OCI-LY3 (cell line): ENCODE measurements around the gene KRT84.
A peak's percentile ranks its signal among the peaks of the same experiment; 100 is the strongest.

ENCODE experiments used
- H2AFZ ChIP-seq: fragments of 200-600, 300-600 bp; shearing (Covaris generic); 2 replicates; pipeline ENCODE4 v1.6.0; 2014; ENCODE audit warnings: antibody characterized with exemption, low read depth, low read length
- H3K27ac ChIP-seq: fragments of 200-600, 300-600 bp; sonication (generic); 2 replicates; pipeline ENCODE4 v1.5.1; 2014; ENCODE audit warnings: mild to moderate bottlenecking, low read length, moderate library complexity, mixed read lengths
- H3K27me3 ChIP-seq: fragments of 200-600, 300-600 bp; sonication (generic); 2 replicates; pipeline ENCODE4 v1.6.1; 2014; ENCODE audit warnings: low read depth, low read length, mixed read lengths
- H3K36me3 ChIP-seq: fragments of 200-600, 300-600 bp; sonication (generic); replicated peaks from 2 replicates; pipeline ENCODE3; 2014; ENCODE audit warnings: low read depth, low read length, mixed read lengths
- H3K4me1 ChIP-seq: fragments of 300-600, 200-600 bp; sonication (generic); 2 replicates; pipeline ENCODE4 v1.6.1; 2014; ENCODE audit warnings: low read length, mixed read lengths
- H3K4me2 ChIP-seq: fragments of 200-600, 300-600 bp; sonication (generic); 2 replicates; pipeline ENCODE4 v1.6.1; 2014; ENCODE audit warnings: low read length, mixed read lengths
- H3K4me3 ChIP-seq: fragments of 300-600, 200-600 bp; sonication (generic); 2 replicates; pipeline ENCODE4 v1.5.1; 2014; ENCODE audit warnings: antibody characterized with exemption, mild to moderate bottlenecking, low read length, moderate library complexity
- H3K79me2 ChIP-seq: fragments of 300-600, 200-600 bp; shearing (Covaris generic); 2 replicates; pipeline ENCODE4 v1.6.1; 2014; ENCODE audit warnings: mild to moderate bottlenecking, low read length, mixed read lengths
- H3K9ac ChIP-seq: fragments of 300-600, 200-600 bp; shearing (Covaris generic); 2 replicates; pipeline ENCODE4 v1.6.0; 2014; ENCODE audit warnings: mild to moderate bottlenecking, low read length, moderate library complexity
- H3K9me3 ChIP-seq: fragments of 200-600, 300-600 bp; shearing (Covaris generic); 2 replicates; pipeline ENCODE4 v1.6.1; 2014; ENCODE audit warnings: low read length, mixed read lengths; ENCODE audit not compliant: insufficient read depth
- H4K20me1 ChIP-seq: fragments of 200-600, 300-600 bp; sonication (generic); 2 replicates; pipeline ENCODE4 v1.6.1; 2016; ENCODE audit warnings: low read length, mixed read lengths; ENCODE audit not compliant: insufficient read depth
- CTCF ChIP-seq: fragments of 200-600, 300-600 bp; sonication (generic); IDR thresholded peaks from 2 replicates; pipeline ENCODE4 v1.5.1; 2014; ENCODE audit warnings: antibody characterized with exemption, low read length, low read depth
- EZH2phosphoT487 ChIP-seq: fragments of 200-600 bp; shearing (Covaris generic); IDR thresholded peaks from 2 replicates; pipeline ENCODE4 v1.6.1; 2018; ENCODE audit warnings: antibody characterized with exemption, mixed run types, low read depth

KRT84 gene

GRCh38 chr12:52372216-52373154, 13.0 kb downstream of the KRT84 start:
- no peak for TF ChIP-seq EZH2phosphoT487
- TF ChIP-seq CTCF: peak; percentile 72
- H2AFZ ChIP-seq: no peak overlapping the region
- no peaks in the 10 kb centered on the region for H4K20me1 ChIP-seq
- H3K4me1 ChIP-seq: no peaks in the 10 kb centered on the region
- H3K27ac ChIP-seq: no peak overlapping the region
- no peaks in the 10 kb centered on the region for H3K36me3 ChIP-seq
- peaks cover 39% of the 10 kb centered on the region for H3K27me3 ChIP-seq
- no peak overlapping the region for H3K4me3 ChIP-seq
- no peaks in the 10 kb centered on the region for H3K9me3 ChIP-seq
- H3K9ac ChIP-seq: no peak overlapping the region
- no peak overlapping the region for H3K4me2 ChIP-seq
- no peaks in the 10 kb centered on the region for H3K79me2 ChIP-seq

GRCh38 chr12:52371716-52372115, 13.7 kb downstream of the KRT84 start:
- H3K27me3 ChIP-seq: peaks cover 40% of the 10 kb centered on the region

GRCh38 chr12:52370926-52371608, 14.4 kb downstream of the KRT84 start:
- Histone ChIP-seq H3K79me2 (no peaks in the 10 kb centered on the region), H2AFZ (no peak overlapping the region), H3K27ac (no peak overlapping the region), H3K4me2 (no peak overlapping the region), H3K27me3 (peaks cover 40% of the 10 kb centered on the region), H3K36me3 (no peaks in the 10 kb centered on the region), H4K20me1 (no peaks in the 10 kb centered on the region), H3K4me3 (no peak overlapping the region), H3K9me3 (no peaks in the 10 kb centered on the region), H3K4me1 (no peaks in the 10 kb centered on the region), H3K9ac (no peak overlapping the region)
- TF ChIP-seq CTCF (no peak), EZH2phosphoT487 (no peak)

More at GRCh38 chr12:52371716-52372115, 13.7 kb downstream of the KRT84 start:
- no peaks in the 10 kb centered on the region for H3K9me3 ChIP-seq
- H3K4me1 ChIP-seq: no peaks in the 10 kb centered on the region
- no peak overlapping the region for H2AFZ ChIP-seq
- no peak overlapping the region for H3K9ac ChIP-seq
- H3K4me3 ChIP-seq: no peak overlapping the region
- H4K20me1 ChIP-seq: no peaks in the 10 kb centered on the region
- no peak overlapping the region for H3K4me2 ChIP-seq
- H3K79me2 ChIP-seq: no peaks in the 10 kb centered on the region
- H3K27ac ChIP-seq: no peak overlapping the region
- TF ChIP-seq CTCF (no peak), EZH2phosphoT487 (no peak)
- H3K36me3 ChIP-seq: no peaks in the 10 kb centered on the region

GRCh38 chr12:52369809-52370208, 15.6 kb downstream of the KRT84 start:
- Histone ChIP-seq H3K9me3 (no peaks in the 10 kb centered on the region), H3K4me3 (no peak overlapping the region), H4K20me1 (no peaks in the 10 kb centered on the region), H2AFZ (no peak overlapping the region), H3K4me2 (no peak overlapping the region), H3K36me3 (no peaks in the 10 kb centered on the region), H3K27ac (no peak overlapping the region), H3K4me1 (peaks cover 5% of the 10 kb centered on the region; the same call in 1 of the 2 replicates), H3K79me2 (no peaks in the 10 kb centered on the region), H3K9ac (no peak overlapping the region), H3K27me3 (peaks cover 49% of the 10 kb centered on the region)
- TF ChIP-seq EZH2phosphoT487 (no peak), CTCF (no peak)
